Common myeloid progenitor, CD34-positive (primary cell): ENCODE data around the gene CBL.

Experiments used
- CTCF ChIA-PET: fragments of 350-600 bp; sonication (Branson Sonifier 250); formaldehyde crosslinking; loops from one replicate; lab custom pipeline; 2021; ENCODE audit warnings: antibody characterized with exemption; lab: Charles Lee
- POLR2A ChIA-PET: fragments of 350-600 bp; sonication (Branson Sonifier 250); formaldehyde crosslinking; loops from one replicate; lab custom pipeline; 2021; ENCODE audit warnings: antibody characterized with exemption; lab: Charles Lee
- DNase-seq, 3 donors: peaks; one replicate each; pipeline versions ENCODE4 v3.0.0 to v3.0.0-alpha.2; 2013
- H3K27ac ChIP-seq, 2 experiments: 1 replicate in 1 of 2; 2 replicates in 1 of 2; pipeline ENCODE4 v1.7.0; 2013; ENCODE audit warnings: inconsistent platforms in 2 of 2, low read length in 2 of 2, mild to moderate bottlenecking in 2 of 2, low read depth in 1 of 2, moderate library complexity in 1 of 2; ENCODE audit not compliant: severe bottlenecking in 2 of 2, insufficient read depth in 1 of 2, poor library complexity in 1 of 2
- H3K27me3 ChIP-seq, 5 experiments: replicated peaks in 2 of 5; 1 replicate in 3 of 5; 2 replicates in 2 of 5; pipeline versions ENCODE4 v1.6.1 to v1.7.0; 2013; ENCODE audit warnings: low read length in 4 of 5, mild to moderate bottlenecking in 2 of 5, moderate library complexity in 2 of 5, inconsistent platforms in 1 of 5; ENCODE audit not compliant: insufficient read depth in 5 of 5, control insufficient read depth in 4 of 5
- H3K36me3 ChIP-seq, 4 experiments: 1 replicate in 2 of 4; 2 replicates in 2 of 4; pipeline versions ENCODE4 v1.6.1 to v1.7.0; 2013; ENCODE audit warnings: low read length in 3 of 4, control low read depth in 1 of 4, mild to moderate bottlenecking in 1 of 4; ENCODE audit not compliant: control insufficient read depth in 4 of 4, insufficient read depth in 4 of 4
- H3K4me1 ChIP-seq, 4 experiments: 1 replicate in 3 of 4; 2 replicates in 1 of 4; pipeline versions ENCODE4 v1.6.1 to v1.7.1; 2013; ENCODE audit warnings: low read length in 3 of 4, mild to moderate bottlenecking in 3 of 4, control low read depth in 1 of 4, inconsistent platforms in 1 of 4, moderate library complexity in 1 of 4; ENCODE audit not compliant: control insufficient read depth in 4 of 4, insufficient read depth in 4 of 4; ENCODE audit errors: control extremely low read depth in 1 of 4
- H3K4me3 ChIP-seq, 7 experiments: 1 replicate in 4 of 7; 2 replicates in 3 of 7; pipeline versions ENCODE4 v1.5.1 to v1.7.0; 2013; ENCODE audit warnings: mild to moderate bottlenecking in 7 of 7, low read length in 6 of 7, moderate library complexity in 6 of 7, inconsistent platforms in 2 of 7, low read depth in 2 of 7, control low read depth in 1 of 7; ENCODE audit not compliant: insufficient read depth in 4 of 7, control insufficient read depth in 1 of 7; ENCODE audit errors: extremely low read depth in 1 of 7
- H3K9me3 ChIP-seq, 5 experiments: 1 replicate in 4 of 5; 2 replicates in 1 of 5; pipeline versions ENCODE4 v1.6.1 to v1.7.1; 2013; ENCODE audit warnings: low read length in 4 of 5, mild to moderate bottlenecking in 2 of 5, inconsistent platforms in 1 of 5, low read depth in 1 of 5, moderate library complexity in 1 of 5; ENCODE audit not compliant: control insufficient read depth in 4 of 5, insufficient read depth in 2 of 5; ENCODE audit errors: control extremely low read depth in 1 of 5
- WGBS: methylation state at CpG from one replicate; pipeline ENCODE4 v1.1.5; 2013; ENCODE audit not compliant: insufficient coverage; 5-methylcytosine and 5-hydroxymethylcytosine counted together

CBL gene

GRCh38 chr11:119310682-119311052, 104.5 kb downstream of the CBL start:
- WGBS = 91% methylated on average over 20 of the region's 20 CpGs
- no peak overlapping the region for H3K4me3 ChIP-seq
- H3K9me3 ChIP-seq = no peaks in the 10 kb centered on the region
- CTCF ChIA-PET = interaction anchor here (0.6 kb wide), 2 partner anchors 94 to 217 kb away, joined by 3 read pairs; no protein-coding TSS in a partner anchor
- DNase-seq = no peak
- POLR2A ChIA-PET = no interaction called here
- H3K27me3 ChIP-seq = peaks cover 0 to 22% (median 16%) of the 10 kb centered on the region in 5 experiments
- peaks cover 0 to 8% (median 3%) of the 10 kb centered on the region in 4 experiments for H3K36me3 ChIP-seq
- peaks cover 0 to 13% (median 10%) of the 10 kb centered on the region in 4 experiments for H3K4me1 ChIP-seq
- H3K27ac ChIP-seq = no peak overlapping the region

DNA sequence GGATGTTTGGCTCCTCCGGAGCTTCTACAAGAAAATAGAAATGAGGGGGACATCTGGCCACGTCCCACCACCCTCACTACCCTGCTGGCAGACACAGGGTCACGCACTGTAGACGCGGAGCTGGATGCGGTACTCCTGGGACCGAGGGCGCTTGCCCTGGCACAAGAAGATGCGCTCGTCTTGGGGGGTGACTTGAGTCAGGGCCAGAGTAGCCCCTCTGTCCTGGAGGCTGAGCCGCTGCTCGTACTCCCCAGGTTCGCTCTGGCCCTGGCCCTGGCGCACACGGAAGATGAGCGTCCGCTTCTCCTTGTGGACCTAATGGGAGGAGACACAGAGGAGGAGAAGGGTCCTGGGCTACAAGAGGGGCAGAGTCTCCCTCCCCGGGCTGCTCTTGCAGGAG, 108.6 kb downstream of the CBL start:
- Histone ChIP-seq H3K4me1 (peaks cover 0 to 30% (median 26%) of the 10 kb centered on the region in 4 experiments), H3K36me3 (no peaks in the 10 kb centered on the region), H3K9me3 (no peaks in the 10 kb centered on the region), H3K27ac (no peak overlapping the region), H3K27me3 (peaks cover 0 to 60% (median 42%) of the 10 kb centered on the region in 5 experiments), H3K4me3 (no peak overlapping the region)
- POLR2A ChIA-PET = no interaction called here
- WGBS = 85% methylated on average over 13 of the region's 18 CpGs
- CTCF ChIA-PET = interaction anchor here (1.0 to 3.7 kb wide), 7 partner anchors 9 to 54 kb away, joined by 3 to 15 read pairs (median 3); no protein-coding TSS in a partner anchor
- no peak for DNase-seq

- Histone ChIP-seq H3K27ac (no peak overlapping the region), H3K4me3 (peak overlapping the region in 6 of 7 experiments; percentile 9 to 66 (median 52)), H3K27me3 (peaks cover 0 to 66% (median 42%) of the 10 kb centered on the region in 5 experiments), H3K9me3 (no peaks in the 10 kb centered on the region), H3K36me3 (no peaks in the 10 kb centered on the region), H3K4me1 (peaks cover 0 to 32% (median 27%) of the 10 kb centered on the region in 4 experiments)
- ChIA-PET CTCF (interaction anchor here (0.8 to 4.1 kb wide), 10 partner anchors 8 to 250 kb away, joined by 3 to 20 read pairs (median 3); no protein-coding TSS in a partner anchor), POLR2A (no interaction called here)
- peak in 2 of 3 donors; percentile 60 to 70 for DNase-seq
- WGBS = 6% methylated on average over 19 of the region's 29 CpGs
Measured at GRCh38 chr11:119315131-119316015, 109.2 kb downstream of the CBL start.

- H3K27me3 ChIP-seq = peaks cover 0 to 70% (median 42%) of the 10 kb centered on the region in 5 experiments
Measured at GRCh38 chr11:119316016-119316728, 110.0 kb downstream of the CBL start.

DNA sequence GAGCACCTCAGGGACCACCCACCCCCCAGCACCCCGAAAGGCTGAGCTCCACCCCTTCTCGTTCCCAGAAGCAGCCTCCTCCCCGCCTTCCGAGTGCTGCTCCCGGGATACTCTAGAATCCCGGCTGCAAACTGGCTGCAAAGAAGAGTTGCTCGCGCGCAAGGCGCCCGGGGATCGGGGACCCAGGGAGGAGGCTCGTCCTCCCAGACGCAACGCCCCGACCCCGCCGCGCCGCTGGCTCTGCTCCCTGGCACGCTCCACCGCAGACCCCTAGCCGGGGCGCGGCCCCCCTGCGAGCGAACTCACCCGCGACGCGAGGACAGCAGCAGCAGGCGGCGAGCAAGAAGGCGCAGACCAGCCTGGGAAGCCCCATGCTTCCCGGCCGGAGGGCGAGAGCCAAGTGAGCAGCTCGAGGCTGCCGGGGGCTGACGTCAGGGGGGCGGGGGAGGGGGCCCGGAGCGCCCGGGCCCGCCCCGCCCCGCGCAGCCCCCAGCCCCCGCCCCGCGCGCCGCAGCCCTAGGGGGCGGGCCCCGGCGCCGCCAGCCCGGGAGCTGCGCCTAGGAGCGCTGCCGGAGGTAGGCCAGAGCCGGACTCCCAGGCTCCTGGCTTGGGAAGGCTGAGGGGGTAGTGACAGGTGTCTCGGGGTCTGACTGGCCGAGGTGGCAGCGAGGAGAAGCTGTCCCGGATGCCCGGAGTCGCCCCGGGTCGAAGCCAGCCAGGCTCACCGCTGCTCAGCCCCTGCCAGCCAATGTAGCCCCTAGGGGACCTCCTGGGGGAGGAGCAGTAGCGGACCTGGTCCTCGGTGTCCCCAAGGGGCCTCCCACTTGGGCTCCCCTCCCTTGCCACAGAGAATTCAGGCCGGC, 110.8 kb downstream of the CBL start, which contains the start of gene MCAM:
TSS of gene MCAM (minus strand) at position 402 of the 863 bp plus-strand sequence. CDS start at position 373, 29 bp downstream.
- Histone ChIP-seq H3K27me3 (peaks cover 0 to 70% (median 42%) of the 10 kb centered on the region in 5 experiments), H3K4me1 (peaks cover 0 to 46% (median 40%) of the 10 kb centered on the region in 4 experiments), H3K27ac (peak within 1 kb of the TSS in 1 of 2 experiments; percentile 43), H3K36me3 (no peaks in the 10 kb centered on the region), H3K4me3 (peak within 1 kb of the TSS in 6 of 7 experiments; percentile 10 to 66 (median 53)), H3K9me3 (no peaks in the 10 kb centered on the region)
- DNase-seq = peak in 2 of 3 donors; percentile 51 to 60
- POLR2A ChIA-PET = no interaction called here
- CTCF ChIA-PET = interaction anchor here (1.1 to 4.1 kb wide), 3 partner anchors 10 to 32 kb away, joined by 3 to 20 read pairs (median 15); no protein-coding TSS in a partner anchor
- 2% methylated on average over 61 of the region's 74 CpGs for WGBS

More at GRCh38 chr11:119316016-119316728, 110.0 kb downstream of the CBL start:
- H3K4me3 ChIP-seq = peak overlapping the region in 6 of 7 experiments; percentile 10 to 66 (median 53)
- POLR2A ChIA-PET = no interaction called here
- no peak overlapping the region for H3K27ac ChIP-seq
- CTCF ChIA-PET = interaction anchor here (1.0 to 4.1 kb wide), 6 partner anchors 9 to 251 kb away, joined by 3 to 20 read pairs (median 5); no protein-coding TSS in a partner anchor
- WGBS = 1% methylated on average over 27 of the region's 46 CpGs
- peak in 1 of 3 donors; percentile 19 for DNase-seq
- H3K9me3 ChIP-seq = no peaks in the 10 kb centered on the region
- peaks cover 0 to 40% (median 33%) of the 10 kb centered on the region in 4 experiments for H3K4me1 ChIP-seq
- H3K36me3 ChIP-seq = no peaks in the 10 kb centered on the region
